Liver (tissue), 5 donors: ENCODE data around the gene NECTIN1. TPM values are rescaled to one million over a fixed set of nuclear protein-coding genes. Genes with fewer than 3 reads are reported as not detected.

Experiments
- polyA plus RNA-seq, 2 donors: library from polyadenylated mRNA; stranded (reverse) in 1 of 2; unstranded in 1 of 2; fragments of 200-250 nt in 1 of 2; fragments of >200 nt in 1 of 2; fragmentation: Nextera tagmentation in 1 of 2; extraction: Ambion mirVana in 1 of 2; gene quantifications; one replicate each; pipeline versions ENCODE4 v1.2.1 to v1.2.3, GENCODE V29; 2013 to 2015
- small RNA-seq: library from RNA; depleted of rRNA; stranded (forward); fragments of <200 nt; gene quantifications from one replicate; pipeline ENCODE3, GENCODE V24; 2014
- total RNA-seq, 2 donors: library from RNA; depleted of rRNA; stranded (reverse); fragments of >200 nt; gene quantifications; one replicate each; pipeline ENCODE4 v1.2.3, GENCODE V29; 2014
- donor health status: healthy.
- donor health status: healthy.
- donor health status: healthy.

Gene NECTIN1
- total and polyA plus RNA-seq, 4 donors = 0.69 to 7.7 (median 5.0) TPM

Small RNAs within 50 kb of the gene (small RNA-seq; reads per million reads assigned to genes)
- not detected for gene RNU6-1123P
